OCI-LY7 (cell line): ENCODE measurements around the gene RAB7A. TPM values are rescaled to one million over a fixed set of nuclear protein-coding genes. Genes with fewer than 3 reads are reported as not detected.

ENCODE experiments used
- BruUV-seq: library from RNA; stranded (reverse); fragments of 400-500 nt; replicated peaks from 2 replicates; lab custom pipeline; 2021; lab: Mats Ljungman, UMichigan
- CTCF ChIA-PET: fragments of 300-600 bp; sonication (Branson Sonifier 250); formaldehyde crosslinking; loops from one replicate; lab custom pipeline; 2022; ENCODE audit warnings: antibody characterized with exemption; ENCODE audit not compliant: unreplicated experiment; lab: Charles Lee
- POLR2A ChIA-PET: fragments of 300-600 bp; sonication (Branson Sonifier 250); formaldehyde crosslinking; loops from one replicate; lab custom pipeline; 2022; ENCODE audit warnings: antibody characterized with exemption; lab: Charles Lee
- DNase-seq: peaks from one replicate; pipeline ENCODE4 v3.0.0-alpha.2; 2015; ENCODE audit warnings: low spot score
- H2AFZ ChIP-seq: fragments of 200-600 bp; sonication (generic), shearing (Covaris generic); 2 replicates; pipeline ENCODE4 v1.6.1; 2014; ENCODE audit warnings: mild to moderate bottlenecking, antibody characterized with exemption, low read length, moderate library complexity
- H3K27ac ChIP-seq: fragments of 200-600 bp; sonication (generic); 2 replicates; pipeline ENCODE4 v1.5.1; 2014; ENCODE audit warnings: mixed run types, low read depth, mild to moderate bottlenecking, moderate library complexity, low read length, inconsistent platforms; ENCODE audit not compliant: poor library complexity, severe bottlenecking
- H3K36me3 ChIP-seq: fragments of 200-600 bp; sonication (generic); 2 replicates; pipeline ENCODE4 v1.6.1; 2014; ENCODE audit warnings: mild to moderate bottlenecking, antibody characterized with exemption, low read length, moderate library complexity, mixed read lengths; ENCODE audit not compliant: insufficient read depth
- H3K4me1 ChIP-seq: fragments of 200-600 bp; sonication (generic); 2 replicates; pipeline ENCODE4 v1.5.1; 2014; ENCODE audit warnings: mild to moderate bottlenecking, low read length; ENCODE audit not compliant: insufficient read depth, poor library complexity, severe bottlenecking
- H3K4me2 ChIP-seq: fragments of 200-600 bp; sonication (generic); 2 replicates; pipeline ENCODE4 v1.6.1; 2014; ENCODE audit warnings: mild to moderate bottlenecking, low read length
- H3K4me3 ChIP-seq: fragments of 200-600 bp; sonication (generic); 2 replicates; pipeline ENCODE4 v1.5.1; 2014; ENCODE audit warnings: mild to moderate bottlenecking, low read depth, low read length; ENCODE audit not compliant: poor library complexity, severe bottlenecking
- H3K79me2 ChIP-seq: fragments of 200-600 bp; sonication (generic); 2 replicates; pipeline ENCODE4 v1.6.1; 2016; ENCODE audit warnings: low read depth, mild to moderate bottlenecking, low read length, moderate library complexity, mixed read lengths; ENCODE audit not compliant: insufficient read depth
- H3K9me2 ChIP-seq: fragments of 200-600 bp; sonication (generic); 2 replicates; pipeline ENCODE4 v1.6.1; 2016; ENCODE audit warnings: mild to moderate bottlenecking, low read length, mixed read lengths; ENCODE audit not compliant: insufficient read depth
- H3K9me3 ChIP-seq: fragments of 200-600 bp; sonication (generic); 2 replicates; pipeline ENCODE4 v1.6.1; 2014; ENCODE audit warnings: mild to moderate bottlenecking, mixed run types, low read length, mixed read lengths
- H4K20me1 ChIP-seq: fragments of 200-600 bp; sonication (generic); 2 replicates; pipeline ENCODE4 v1.6.1; 2014; ENCODE audit warnings: mild to moderate bottlenecking, antibody characterized with exemption, low read length, moderate library complexity, mixed read lengths; ENCODE audit not compliant: insufficient read depth
- CTCF ChIP-seq: fragments of 200-600 bp; sonication (generic); conservative IDR thresholded peaks from 2 replicates; pipeline ENCODE4 v1.5.1; 2014; ENCODE audit warnings: mild to moderate bottlenecking, antibody characterized with exemption, low read length, moderate library complexity, mixed read lengths
- EZH2phosphoT487 ChIP-seq: fragments of 200-600 bp; sonication (generic); IDR thresholded peaks from 2 replicates; pipeline ENCODE4 v1.6.1; 2018; ENCODE audit warnings: low read depth, borderline replicate concordance, mild to moderate bottlenecking, mixed run types, antibody characterized with exemption, low read length, moderate library complexity, mixed read lengths
- intact Hi-C: fragments of 100-400 bp; cut with micrococcal nuclease; formaldehyde crosslinking; loops from one replicate; pipeline ENCODE4 v1.10.0; 2022; ENCODE audit not compliant: unreplicated experiment
- total RNA-seq, 2 experiments: library from RNA; depleted of rRNA in 1 of 2; stranded (reverse); fragments of >200 nt in 1 of 2; shearing (Covaris generic) in 1 of 2; gene quantifications; 2 replicates each; pipeline ENCODE4 v1.2.3, GENCODE V29; 2014 to 2022

The RAB7A gene
- total RNA-seq, 2 experiments from 2014 or later, result 24.5 to 143 TPM

DNA sequence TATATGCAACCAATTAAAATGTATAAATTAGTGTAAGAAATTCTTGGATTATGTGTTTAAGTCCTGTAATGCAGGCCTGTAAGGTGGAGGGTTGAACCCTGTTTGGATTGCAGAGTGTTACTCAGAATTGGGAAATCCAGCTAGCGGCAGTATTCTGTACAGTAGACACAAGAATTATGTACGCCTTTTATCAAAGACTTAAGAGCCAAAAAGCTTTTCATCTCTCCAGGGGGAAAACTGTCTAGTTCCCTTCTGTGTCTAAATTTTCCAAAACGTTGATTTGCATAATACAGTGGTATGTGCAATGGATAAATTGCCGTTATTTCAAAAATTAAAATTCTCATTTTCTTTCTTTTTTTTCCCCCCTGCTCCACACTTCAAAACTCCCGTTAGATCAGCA, 88.1 kb downstream of the RAB7A start:
- POLR2A ChIA-PET, result no interaction called here
- H3K79me2 ChIP-seq, result no peaks in the 10 kb centered on the region
- DNase-seq, result no peak
- H3K9me3 ChIP-seq, result no peaks in the 10 kb centered on the region
- H4K20me1 ChIP-seq, result no peaks in the 10 kb centered on the region
- intact Hi-C loops, result no loop called here
- TF ChIP-seq EZH2phosphoT487 (no peak), CTCF (no peak)
- H3K4me3 ChIP-seq, result no peak overlapping the region
- BruUV-seq, result no TSS peak
- no peak overlapping the region for H2AFZ ChIP-seq
- H3K4me1 ChIP-seq, result no peaks in the 10 kb centered on the region
- no peak overlapping the region for H3K4me2 ChIP-seq
- H3K36me3 ChIP-seq, result peaks cover 76% of the 10 kb centered on the region
- no peaks in the 10 kb centered on the region for H3K9me2 ChIP-seq
- no peak overlapping the region for H3K27ac ChIP-seq
- CTCF ChIA-PET, result no interaction called here

DNA sequence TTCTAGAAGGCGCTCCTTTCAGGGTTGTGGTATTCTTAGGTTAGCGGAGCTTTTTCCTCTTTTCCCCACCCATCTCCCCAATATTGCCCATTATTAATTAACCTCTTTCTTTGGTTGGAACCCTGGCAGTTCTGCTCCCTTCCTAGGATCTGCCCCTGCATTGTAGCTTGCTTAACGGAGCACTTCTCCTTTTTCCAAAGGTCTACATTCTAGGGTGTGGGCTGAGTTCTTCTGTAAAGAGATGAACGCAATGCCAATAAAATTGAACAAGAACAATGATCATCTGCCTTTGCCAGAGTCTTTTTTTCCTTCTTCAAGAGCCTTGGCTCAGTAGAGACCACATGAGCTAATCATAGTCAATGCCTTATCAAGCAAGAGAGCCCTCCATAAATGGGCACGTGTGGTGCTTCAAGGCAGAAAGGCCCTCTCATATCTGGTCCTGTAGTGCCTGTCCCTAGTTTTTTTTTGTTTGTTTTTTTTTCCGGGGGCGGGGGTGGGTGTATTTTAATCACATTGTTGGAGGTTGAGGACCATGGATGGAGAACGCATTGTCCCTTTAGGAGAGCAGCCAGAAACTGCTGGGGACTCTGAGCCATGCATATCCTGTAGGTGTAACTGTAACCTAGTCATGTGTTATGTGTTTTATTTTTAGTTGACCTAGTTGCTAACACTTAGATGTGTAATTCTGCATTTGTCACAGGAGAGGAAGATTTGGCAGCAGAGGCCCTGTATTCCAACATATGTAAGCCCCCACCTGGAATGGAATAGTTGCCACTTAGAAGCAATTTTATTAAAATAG, 88.7 kb downstream of the RAB7A start:
- ChIA-PET CTCF (no interaction called here), POLR2A (no interaction called here)
- H3K36me3 ChIP-seq, result peaks cover 70% of the 10 kb centered on the region
- H3K4me3 ChIP-seq, result no peak overlapping the region
- DNase-seq, result no peak
- no peak overlapping the region for H3K27ac ChIP-seq
- H4K20me1 ChIP-seq, result no peaks in the 10 kb centered on the region
- TF ChIP-seq EZH2phosphoT487 (no peak), CTCF (no peak)
- no peaks in the 10 kb centered on the region for H3K79me2 ChIP-seq
- no peaks in the 10 kb centered on the region for H3K4me1 ChIP-seq
- no TSS peak for BruUV-seq
- no peaks in the 10 kb centered on the region for H3K9me2 ChIP-seq
- H3K9me3 ChIP-seq, result no peaks in the 10 kb centered on the region
- no peak overlapping the region for H3K4me2 ChIP-seq
- H2AFZ ChIP-seq, result no peak overlapping the region
- intact Hi-C loops, result no loop called here
